GM19035 (cell line): ENCODE data around the gene CDH13.

Experiments used
- ATAC-seq: cut with Tn5 transposase; IDR thresholded peaks from one replicate; pipeline ENCODE4 v1.9.1; 2021; ENCODE audit not compliant: unreplicated experiment

CDH13 gene

DNA sequence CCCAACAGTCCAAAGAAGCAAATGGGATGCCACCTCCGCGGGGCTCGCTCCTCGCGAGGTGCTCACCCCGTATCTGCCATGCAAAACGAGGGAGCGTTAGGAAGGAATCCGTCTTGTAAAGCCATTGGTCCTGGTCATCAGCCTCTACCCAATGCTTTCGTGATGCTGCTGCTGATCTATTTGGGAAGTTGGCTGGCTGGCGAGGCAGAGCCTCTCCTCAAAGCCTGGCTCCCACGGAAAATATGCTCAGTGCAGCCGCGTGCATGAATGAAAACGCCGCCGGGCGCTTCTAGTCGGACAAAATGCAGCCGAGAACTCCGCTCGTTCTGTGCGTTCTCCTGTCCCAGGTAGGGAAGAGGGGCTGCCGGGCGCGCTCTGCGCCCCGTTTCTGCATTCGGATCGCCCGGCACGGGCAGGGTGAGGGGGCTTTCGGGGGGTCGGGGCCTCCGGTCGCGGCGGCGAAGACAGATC, at the start of gene CDH13:
Gene CDH13 (plus strand): TSS at position 179 of the 471 bp plus-strand sequence.
- ATAC-seq, result no peak

DNA sequence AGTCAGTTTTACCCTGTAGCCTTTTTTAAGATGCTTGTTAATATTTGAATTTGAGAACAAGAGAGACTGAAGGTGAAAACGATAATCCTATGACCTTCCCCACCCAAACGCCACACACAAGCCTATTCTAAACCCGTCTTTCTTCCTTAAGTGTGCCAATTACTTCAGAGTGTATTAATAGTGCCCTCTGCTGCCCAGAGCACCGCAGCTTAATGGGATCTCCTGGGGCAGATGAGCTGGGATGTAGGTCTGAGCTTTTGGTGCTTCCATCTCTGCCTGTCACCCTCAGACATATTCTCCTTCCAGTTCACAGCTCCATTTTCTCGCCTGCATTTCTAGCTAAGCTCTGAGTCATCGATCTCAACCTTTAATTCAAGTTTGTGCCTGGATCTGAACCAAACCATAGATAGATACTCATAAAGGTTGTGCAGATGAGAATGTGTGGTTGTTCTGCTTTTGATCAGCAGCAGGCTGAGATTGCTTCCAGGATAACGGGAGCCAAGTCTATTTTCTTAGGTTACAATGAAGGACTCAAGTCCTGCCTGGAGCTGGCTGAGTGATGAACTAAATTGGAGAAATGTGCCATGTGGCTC, 46.4 kb upstream of the CDH13 start:
- no peak for ATAC-seq

DNA sequence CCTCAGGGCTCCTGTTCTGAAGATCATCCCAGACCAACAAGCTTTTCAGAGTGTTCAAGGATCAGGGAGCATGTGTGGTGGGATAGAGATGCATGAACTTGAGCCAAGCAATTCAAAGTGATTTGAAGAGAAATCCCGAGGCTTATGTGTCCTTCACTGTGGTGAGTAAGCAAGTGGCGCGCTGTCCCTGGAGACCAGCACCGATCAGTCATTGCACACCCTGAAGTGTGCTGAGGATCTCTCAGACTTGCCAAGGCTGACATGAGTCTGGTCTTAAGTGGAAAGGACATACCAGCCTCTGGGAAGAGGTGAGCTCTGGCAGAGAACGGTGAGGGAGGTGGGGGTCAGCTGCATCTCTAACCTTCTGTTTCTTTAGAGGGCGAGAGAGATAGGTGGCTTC, 43.8 kb upstream of the CDH13 start:
- no peak for ATAC-seq

DNA sequence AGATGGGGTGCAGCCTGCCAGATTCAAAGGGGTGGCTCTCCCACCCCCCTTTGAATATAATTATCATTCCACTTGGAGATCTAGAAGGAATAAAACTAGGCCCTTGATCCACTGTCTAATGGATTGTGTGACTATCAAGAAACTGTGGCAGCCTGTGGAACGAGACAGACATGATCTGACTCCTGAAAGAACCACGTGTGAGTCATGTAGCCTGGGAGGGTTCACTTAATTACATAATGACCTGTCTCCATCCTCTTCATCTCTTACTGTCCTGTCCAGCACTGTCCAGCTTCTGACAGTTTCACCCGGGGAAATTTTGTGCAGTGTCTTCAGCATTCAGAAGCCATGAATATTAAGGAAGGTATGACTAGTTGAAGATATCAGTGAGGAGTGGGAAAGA, 43.3 kb upstream of the CDH13 start:
- no peak for ATAC-seq

DNA sequence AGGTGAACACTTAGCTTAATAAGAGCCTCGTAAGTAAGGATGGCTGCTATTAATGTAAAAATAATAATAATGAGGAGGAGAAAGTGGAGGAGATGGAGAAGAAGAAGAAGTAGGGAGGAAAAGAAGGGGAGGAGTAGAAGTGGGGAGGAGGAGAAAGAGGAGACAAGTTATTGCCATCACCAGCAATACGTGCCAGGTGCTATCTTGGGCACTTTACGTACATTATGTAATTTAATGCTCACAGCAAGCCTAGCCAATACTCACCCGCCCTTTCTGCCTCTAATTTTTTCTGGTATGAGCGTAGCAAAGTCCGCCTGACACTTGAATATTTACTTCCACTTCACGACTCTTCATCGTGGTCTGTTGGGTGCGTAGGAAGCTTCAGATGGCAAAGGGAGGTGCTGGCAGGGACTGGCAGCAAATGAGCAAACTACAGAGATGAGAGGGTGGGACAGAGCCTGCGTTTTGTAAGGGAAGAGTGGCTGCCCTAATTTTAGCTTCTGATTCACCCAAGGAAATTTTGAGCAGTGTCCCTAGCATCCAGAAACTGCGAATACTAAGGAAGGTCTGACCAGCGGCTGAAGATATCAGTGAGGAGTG, 42.1 kb upstream of the CDH13 start:
- no peak for ATAC-seq

DNA sequence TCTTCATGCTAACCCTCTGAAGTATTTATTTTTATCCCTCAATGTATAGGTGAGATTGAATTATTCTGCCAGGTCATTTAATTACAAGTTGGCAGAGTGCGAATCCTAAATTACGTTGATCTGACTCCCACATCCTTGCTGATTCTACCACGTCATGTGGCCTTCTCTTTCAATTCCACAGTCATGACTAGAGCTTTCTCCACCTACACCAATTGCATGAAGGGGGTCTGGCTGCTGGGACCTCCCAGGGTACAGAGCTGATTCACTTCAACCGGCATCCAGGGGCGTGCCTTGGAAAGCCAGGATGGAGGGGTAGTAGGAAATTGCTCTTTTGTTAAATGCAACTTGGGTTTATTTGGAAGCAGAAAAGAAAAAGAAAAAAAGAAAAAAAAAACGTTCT, 41.1 kb upstream of the CDH13 start:
- ATAC-seq, result no peak

DNA sequence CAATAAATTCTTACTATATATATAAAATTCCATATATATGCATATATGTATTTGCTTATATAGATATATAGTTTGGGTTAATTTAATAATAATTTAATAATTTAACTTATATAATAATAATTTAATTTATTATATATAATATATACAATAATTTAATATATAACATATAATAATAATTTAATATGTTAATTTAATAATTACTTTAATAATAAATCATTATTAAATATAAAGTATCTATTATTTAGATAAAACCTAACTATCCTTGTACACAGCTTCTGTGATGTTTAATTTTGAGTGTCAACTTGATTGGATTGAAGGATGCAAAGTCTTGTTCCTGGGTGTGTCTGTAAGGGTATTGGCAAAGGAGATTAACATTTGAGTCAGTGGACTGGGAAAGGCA, 40.6 kb upstream of the CDH13 start:
- ATAC-seq, result no peak

DNA sequence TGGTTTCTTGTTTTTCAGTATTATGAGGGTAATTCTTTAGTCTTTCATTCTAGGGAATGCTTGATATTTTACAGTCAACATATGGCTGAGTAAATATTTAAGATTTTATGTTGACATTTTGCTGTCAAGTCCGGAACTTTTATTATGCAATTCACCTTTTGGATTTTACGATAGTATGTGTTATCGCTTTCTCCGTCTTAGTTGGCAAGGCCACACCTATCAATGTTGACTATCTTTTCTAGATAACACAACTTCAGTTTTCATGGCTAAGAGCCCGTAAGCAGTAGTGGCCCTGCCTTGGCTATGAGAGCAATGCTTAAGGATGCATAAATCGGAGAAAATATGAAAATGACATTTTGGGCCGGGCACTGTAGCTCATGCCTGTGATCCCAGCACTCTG, 39.5 kb upstream of the CDH13 start:
- ATAC-seq, result no peak

DNA sequence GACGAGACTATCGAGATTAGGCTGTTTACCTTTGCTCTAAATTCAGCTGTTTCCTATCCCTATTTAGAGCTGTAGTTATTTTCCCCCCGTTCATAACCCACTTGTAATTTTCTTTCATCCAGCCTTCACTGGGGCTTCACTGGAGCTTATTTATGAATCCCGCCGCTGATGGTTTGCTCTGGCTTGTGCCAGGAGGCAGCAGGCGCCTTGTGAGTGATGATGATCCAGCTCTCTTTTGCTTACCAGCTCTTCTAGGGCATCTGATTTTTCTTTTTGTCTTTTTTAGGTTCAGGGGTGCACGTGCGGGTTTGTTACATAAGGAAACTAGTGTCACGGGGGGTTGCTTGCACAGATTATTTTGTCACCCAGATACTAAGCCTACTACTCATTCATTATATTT, 37.4 kb upstream of the CDH13 start:
- ATAC-seq, result no peak

DNA sequence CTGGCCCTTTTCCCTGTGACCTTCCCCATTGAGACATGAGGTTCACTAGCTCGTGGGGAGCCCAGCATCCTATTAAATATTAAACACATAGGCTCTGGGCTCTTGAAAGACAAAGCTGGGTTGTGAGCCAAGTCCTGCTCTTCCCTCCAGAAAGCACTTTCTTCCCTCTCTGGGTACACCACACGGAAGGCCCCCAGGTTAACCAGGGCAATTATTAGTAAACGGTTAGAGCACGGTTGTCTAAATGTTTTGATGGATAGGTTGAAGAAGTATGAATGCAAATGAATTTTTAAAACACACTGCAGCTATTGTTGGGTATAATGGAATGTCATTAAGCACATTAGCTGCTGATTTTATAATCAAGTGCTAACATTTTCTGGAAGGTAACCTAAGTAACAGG, 32.7 kb upstream of the CDH13 start:
- no peak for ATAC-seq

DNA sequence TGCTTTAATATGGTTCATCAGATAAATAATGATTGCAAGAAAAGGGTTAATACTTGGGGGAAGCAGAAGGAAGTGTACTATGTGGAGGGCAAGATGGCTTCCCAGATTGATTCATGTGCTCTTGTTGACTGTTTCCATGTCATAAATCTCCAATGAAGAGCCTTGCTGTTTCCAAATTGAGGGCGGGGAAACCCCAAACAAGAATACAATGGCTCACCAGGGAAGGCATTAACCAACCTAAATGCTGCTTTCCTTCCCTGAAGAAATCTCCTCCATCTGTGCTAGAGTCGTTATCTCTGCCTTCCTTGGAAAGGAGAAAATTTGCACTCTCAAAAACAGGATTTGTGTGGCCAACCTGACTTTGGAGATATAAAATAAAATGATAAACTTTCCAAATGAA, 28.0 kb upstream of the CDH13 start:
- no peak for ATAC-seq

DNA sequence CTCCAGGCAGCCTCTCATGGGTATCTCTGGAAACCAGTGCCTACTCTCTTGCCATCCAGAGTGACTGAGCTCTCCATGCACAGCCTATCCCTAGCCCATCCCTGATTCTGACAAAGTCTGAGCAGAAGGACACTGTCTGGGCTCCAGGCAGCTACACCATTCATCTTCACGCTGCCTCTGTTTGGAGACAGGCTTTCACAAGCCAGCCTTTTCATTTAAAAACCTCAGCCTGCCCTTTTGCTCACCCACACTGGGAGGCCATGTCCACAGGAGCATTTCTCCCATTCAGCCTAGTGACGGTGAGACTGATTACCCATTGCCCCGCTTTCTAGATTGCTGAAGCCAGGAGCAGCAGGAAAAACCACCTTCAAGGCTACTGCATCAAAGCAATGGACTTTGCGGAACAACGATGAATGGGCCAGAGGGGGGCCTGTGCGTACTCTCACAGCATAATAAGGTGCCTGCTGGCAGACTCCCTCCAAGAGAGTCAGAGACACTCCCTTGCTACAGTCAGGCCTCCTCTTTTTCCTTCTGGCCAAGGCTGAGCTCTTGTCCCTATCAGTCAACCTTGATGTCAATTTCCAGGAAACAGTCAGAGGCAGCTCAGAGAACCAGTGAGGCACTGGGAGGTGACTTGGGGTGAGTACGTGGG, 24.7 kb upstream of the CDH13 start:
- no peak for ATAC-seq

DNA sequence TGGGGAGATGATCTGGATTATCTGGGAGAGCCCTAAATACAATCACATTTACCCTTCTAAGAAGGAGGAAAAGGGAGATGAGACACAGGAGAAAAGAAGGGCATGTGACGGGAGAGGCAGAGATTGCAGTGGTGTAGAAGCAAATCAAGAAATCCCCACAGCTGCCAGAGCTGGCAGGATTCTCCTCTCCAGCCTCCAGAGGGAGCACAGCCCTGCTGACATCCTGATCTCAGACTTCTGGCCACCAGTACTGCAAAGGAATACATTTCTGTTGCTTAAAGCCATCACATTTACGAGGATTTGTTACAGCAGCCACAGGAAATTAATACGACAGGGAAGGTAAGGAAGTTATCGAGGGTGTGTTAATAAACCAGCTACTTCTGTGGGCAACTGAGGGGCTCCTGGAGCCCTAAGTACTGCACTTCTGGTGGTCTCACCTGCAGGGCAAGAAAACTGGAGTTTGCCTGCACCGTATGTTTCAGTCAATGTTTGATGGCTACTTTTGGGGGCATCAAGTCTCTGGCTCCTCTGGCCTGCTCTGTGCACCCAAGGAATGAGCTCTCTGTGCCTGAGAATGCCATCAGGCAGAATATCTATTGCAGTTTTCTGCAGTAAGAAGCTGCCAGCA, 22.9 kb upstream of the CDH13 start:
- ATAC-seq, result no peak

DNA sequence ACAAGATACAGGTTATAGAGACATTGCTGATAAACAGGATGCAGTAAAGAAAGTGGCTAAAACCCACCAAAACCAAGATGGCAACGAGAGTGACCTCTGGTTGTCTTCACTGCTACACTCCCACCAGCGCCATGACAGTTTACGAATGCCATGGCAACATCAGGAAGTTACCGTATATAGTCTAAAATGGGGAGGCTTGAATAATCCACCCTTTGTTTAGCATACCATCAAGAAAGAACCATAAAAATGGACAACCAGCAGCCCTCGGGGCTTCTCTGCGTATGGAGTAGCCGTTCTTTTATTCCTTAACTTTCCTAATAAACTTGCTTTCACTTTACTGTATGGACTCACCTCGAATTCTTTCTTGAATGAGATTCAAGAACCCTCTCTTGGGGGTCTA, 21.7 kb upstream of the CDH13 start:
- no peak for ATAC-seq

DNA sequence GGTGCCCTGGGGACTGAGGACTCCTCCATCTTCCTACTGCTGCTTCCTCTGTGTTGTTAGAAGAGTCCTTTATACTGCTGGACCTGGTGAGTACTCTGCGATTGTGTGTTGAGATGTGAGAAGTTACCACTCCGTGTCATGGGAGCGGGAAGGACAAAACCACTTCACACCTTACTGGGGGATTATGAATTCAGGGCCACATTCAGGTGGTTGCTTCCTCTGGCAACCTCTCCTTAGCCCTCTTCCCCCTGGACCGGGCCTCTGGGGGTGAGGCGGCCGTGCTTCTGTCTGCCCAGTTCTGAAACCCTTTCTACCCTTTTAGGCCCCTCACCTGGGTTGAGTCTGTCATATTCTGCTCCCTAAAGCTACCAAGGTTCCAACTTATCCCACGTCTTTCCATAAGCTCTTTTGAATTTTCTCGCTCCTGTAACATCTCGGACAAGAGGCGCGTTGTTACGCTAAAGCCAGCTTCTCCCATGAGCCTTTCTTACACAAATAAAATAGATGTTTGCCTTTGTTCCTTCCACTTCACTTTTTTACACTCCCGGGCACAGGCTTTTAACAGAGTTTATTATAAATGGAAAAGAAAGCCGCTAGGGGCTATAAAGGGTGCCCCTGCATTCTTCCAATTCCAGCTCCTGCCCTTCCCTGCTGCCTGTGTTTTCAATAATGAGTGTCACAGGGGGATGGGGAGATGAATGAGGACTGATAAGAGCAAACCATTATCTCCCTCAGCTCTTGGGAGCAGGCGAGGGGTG, 20.7 kb upstream of the CDH13 start:
- no peak for ATAC-seq

DNA sequence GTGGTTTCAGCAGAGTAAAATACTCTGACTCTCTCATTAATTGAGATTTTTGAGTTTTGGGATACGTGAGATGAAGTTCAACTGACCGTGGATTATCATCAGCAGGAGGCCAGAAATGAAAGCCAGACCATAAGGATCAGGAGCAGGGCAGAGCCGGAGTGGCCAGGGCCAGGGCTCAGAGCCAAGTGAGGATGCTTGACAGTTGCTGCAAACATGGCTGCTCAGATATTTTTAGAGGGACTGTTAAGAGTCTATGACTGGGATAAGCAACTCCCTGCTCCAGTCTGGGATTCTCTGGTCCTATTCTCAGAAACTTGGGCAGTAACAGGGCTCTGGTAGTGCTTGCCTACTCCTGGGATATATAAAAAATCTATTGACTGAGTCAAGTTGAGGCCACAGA, 17.6 kb upstream of the CDH13 start:
- ATAC-seq, result no peak

DNA sequence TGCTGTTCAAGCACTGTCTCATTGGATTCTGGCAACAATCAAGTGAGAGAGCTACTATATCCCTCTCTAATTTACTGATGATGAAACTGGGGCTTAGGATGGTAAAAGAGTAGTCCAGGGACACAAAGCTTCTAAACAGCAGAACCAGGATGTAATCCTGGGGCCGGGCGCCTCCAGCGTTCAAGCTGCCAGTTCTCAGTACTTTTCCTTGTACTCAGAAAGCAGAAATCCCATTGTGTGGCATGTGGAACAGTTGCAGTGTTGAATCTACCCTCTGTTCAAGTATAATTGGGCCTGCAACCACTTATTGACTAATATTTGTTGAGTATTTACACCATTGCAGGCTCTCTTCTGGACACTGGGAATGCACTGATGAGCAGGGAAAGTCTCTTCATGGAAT, 14.5 kb upstream of the CDH13 start:
- ATAC-seq, result no peak

DNA sequence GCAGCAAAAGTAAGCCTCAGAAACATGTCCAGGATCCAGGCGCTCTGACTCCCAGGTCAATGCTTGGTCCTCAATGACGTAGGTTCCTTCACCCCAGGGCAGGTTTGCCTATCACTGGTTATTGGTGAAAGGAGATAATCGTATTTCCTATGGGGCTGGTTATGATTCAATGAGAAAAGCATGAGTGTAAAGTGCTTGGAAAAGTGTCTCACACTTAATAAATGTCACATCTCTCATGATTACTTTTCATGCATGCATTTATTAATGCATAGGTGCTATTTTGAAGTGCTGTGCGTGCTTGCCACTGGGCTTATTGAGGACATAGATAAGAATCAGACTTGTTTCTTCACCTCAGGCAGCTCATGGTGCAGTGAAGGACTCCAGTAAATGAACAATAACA, 10.4 kb upstream of the CDH13 start:
- no peak for ATAC-seq

DNA sequence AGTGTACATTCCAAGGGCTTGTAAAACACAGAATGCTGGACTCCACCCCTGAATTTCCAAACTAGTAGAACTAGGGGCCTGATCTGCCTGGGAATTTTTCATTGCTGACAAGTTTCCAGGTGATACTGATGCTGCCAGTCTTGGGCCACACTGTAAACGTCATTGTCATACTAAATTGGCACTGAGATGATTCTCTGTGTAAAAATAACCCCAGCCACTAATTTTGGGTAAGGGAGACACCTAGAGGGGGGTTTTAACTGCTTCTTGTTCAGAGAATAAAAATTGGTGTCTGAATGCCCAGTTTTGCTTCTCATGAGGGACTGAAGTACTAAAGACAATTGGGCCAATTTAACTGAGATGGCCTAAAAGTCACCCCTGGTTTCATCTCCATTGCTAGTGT, 5.0 kb upstream of the CDH13 start:
- ATAC-seq, result no peak

DNA sequence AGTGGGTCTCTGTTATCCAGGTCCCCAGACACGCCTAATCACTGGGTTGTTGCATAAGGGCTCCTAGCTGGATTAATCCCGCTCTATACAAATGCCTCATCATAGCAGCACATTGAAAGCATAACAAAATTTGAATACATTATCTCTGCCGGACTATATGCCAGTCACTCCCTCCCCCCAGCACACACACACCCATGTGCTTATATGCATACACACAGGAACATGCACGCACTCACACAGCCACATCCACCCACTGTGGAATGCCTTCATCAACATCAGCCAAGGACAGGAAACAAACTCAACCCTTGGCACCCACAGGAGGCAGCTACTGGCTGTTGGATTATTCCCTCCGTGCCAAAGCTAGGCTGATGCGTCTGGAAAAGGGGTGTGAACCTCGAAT, 3.5 kb upstream of the CDH13 start:
- no peak for ATAC-seq
